ENCODE data around the gene FLYWCH2.
"Not testable (repeated sequence)": the region's sequence is repeated elsewhere in the genome, so short reads cannot be mapped to it uniquely, and the experiment has no call there.

DNA sequence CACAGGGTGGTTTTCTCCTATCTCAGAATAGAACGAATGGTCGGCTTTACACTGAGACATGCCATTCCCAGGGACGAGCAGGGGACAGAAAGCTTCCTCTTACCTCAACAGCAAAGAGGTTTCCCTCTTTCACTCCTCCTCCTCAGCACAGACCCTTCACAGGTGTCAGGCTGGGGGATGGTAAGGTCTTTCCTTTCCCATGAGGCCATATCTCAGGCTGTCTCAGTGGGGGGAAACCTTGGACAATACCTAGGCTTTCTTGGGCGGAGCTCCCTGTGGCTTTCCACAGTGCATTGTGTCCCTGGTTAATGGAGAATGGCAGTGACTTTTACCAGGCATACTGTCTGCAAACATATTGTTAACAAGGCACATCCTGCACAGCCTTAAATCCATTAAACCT lies 45.1 kb downstream of the FLYWCH2 start:
- TF ChIP-seq, protein P1, sequence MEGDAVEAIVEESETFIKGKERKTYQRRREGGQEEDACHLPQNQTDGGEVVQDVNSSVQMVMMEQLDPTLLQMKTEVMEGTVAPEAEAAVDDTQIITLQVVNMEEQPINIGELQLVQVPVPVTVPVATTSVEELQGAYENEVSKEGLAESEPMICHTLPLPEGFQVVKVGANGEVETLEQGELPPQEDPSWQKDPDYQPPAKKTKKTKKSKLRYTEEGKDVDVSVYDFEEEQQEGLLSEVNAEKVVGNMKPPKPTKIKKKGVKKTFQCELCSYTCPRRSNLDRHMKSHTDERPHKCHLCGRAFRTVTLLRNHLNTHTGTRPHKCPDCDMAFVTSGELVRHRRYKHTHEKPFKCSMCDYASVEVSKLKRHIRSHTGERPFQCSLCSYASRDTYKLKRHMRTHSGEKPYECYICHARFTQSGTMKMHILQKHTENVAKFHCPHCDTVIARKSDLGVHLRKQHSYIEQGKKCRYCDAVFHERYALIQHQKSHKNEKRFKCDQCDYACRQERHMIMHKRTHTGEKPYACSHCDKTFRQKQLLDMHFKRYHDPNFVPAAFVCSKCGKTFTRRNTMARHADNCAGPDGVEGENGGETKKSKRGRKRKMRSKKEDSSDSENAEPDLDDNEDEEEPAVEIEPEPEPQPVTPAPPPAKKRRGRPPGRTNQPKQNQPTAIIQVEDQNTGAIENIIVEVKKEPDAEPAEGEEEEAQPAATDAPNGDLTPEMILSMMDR (IDR thresholded peaks at IDR 0.05) = not testable (repeated sequence)
- TF ChIP-seq POLR2A (IDR thresholded peaks at IDR 0.05) = not testable (repeated sequence)

Measured in thyroid gland (tissue), 4 donors.